ENCODE measurements around the gene DTNA. TPM values are rescaled to one million over a fixed set of nuclear protein-coding genes. Genes with fewer than 3 reads are reported as not detected.

Gene DTNA
- total RNA-seq, 2 donors from 2014 or later = 114 to 197 TPM

DNA sequence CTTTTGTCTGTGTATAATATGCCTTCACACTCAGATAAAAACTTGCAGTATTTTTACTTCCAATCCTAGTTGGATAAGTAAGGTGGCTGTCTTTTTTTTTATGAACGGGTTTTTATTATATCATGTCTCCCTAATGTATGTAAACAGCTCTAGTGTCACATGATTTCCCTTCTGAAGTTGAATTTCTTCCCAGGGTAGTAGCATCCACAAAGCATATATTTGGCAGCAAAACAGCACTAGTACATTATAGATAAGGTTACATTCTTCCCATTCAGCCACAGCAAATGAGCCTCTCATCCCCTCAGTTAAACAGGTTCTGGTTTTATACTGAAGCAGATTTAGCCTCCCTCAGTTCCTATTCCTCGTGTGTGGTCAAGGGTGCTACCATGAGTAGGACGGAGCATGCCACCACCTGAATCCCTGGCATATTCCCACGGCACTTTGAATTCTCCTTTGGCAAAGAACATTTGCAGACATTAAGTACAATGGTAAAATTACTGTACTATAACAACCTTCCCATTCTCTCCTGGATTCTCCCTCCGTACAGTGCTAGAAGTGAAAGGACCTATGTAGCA is 15.4 kb upstream of the DTNA start:
- no peaks in the 10 kb centered on the region for H3K27me3 ChIP-seq
- H3K36me3 ChIP-seq = no peaks in the 10 kb centered on the region
- TF ChIP-seq, protein P1, sequence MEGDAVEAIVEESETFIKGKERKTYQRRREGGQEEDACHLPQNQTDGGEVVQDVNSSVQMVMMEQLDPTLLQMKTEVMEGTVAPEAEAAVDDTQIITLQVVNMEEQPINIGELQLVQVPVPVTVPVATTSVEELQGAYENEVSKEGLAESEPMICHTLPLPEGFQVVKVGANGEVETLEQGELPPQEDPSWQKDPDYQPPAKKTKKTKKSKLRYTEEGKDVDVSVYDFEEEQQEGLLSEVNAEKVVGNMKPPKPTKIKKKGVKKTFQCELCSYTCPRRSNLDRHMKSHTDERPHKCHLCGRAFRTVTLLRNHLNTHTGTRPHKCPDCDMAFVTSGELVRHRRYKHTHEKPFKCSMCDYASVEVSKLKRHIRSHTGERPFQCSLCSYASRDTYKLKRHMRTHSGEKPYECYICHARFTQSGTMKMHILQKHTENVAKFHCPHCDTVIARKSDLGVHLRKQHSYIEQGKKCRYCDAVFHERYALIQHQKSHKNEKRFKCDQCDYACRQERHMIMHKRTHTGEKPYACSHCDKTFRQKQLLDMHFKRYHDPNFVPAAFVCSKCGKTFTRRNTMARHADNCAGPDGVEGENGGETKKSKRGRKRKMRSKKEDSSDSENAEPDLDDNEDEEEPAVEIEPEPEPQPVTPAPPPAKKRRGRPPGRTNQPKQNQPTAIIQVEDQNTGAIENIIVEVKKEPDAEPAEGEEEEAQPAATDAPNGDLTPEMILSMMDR (IDR thresholded peaks at IDR 0.05) = no peak
- DNase-seq (ENCODE audit: low spot score) = no peak
- H3K4me1 ChIP-seq = peaks cover 0 to 12% of the 10 kb centered on the region in 2 donors
- H3K27ac ChIP-seq = no peak overlapping the region
- no peak overlapping the region for H3K4me3 ChIP-seq
- H3K9me3 ChIP-seq = no peaks in the 10 kb centered on the region

DNA sequence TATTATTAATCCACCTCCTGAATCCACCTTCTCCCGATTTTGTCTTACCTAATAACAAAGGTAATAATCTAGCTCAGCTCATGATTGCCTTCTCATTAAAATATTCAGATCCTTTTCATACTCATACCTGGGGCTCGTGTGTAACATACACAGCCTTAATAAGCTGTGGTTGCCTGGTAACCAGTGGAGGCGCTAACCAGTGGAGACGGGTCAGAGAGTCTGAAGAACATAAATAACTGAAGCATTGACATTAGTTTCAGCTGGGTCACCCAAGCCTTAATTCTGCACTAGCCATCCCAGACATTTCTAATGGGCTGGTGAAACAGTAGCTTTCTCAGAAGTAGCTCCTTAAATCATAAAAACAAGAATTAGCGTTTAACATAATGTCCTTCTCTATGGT is 14.8 kb upstream of the DTNA start:
- TF ChIP-seq, protein P1 (IDR thresholded peaks at IDR 0.05) = no peak
- H3K27ac ChIP-seq = no peak overlapping the region

GRCh38 chr18:34696671-34697070 is 13.4 kb upstream of the DTNA start:
- Histone ChIP-seq H3K9me3 (no peaks in the 10 kb centered on the region), H3K27ac (no peak overlapping the region), H3K4me3 (no peak overlapping the region), H3K36me3 (no peaks in the 10 kb centered on the region), H3K4me1 (peaks cover 0 to 12% of the 10 kb centered on the region in 2 donors), H3K27me3 (no peaks in the 10 kb centered on the region)
- DNase-seq (ENCODE audit: low spot score) = no peak
- TF ChIP-seq, protein P1 (IDR thresholded peaks at IDR 0.05) = no peak

More for the DNA sequence above, 14.8 kb upstream of the DTNA start:
- H3K9me3 ChIP-seq = no peaks in the 10 kb centered on the region
- DNase-seq (ENCODE audit: low spot score) = no peak
- H3K36me3 ChIP-seq = no peaks in the 10 kb centered on the region
- H3K4me1 ChIP-seq = peaks cover 0 to 12% of the 10 kb centered on the region in 2 donors
- H3K27me3 ChIP-seq = no peaks in the 10 kb centered on the region
- no peak overlapping the region for H3K4me3 ChIP-seq

- no peaks in the 10 kb centered on the region for H3K27me3 ChIP-seq
- H3K36me3 ChIP-seq = no peaks in the 10 kb centered on the region
- no peak overlapping the region for H3K27ac ChIP-seq
- peaks cover 0 to 8% of the 10 kb centered on the region in 2 donors for H3K4me1 ChIP-seq
- no peak for DNase-seq (ENCODE audit: low spot score)
- TF ChIP-seq, protein P1 (IDR thresholded peaks at IDR 0.05) = no peak
- H3K4me3 ChIP-seq = no peak overlapping the region
- no peaks in the 10 kb centered on the region for H3K9me3 ChIP-seq
Observed at GRCh38 chr18:34697233-34697632, 12.9 kb upstream of the DTNA start.

- no peak overlapping the region for H3K4me3 ChIP-seq
- no peaks in the 10 kb centered on the region for H3K36me3 ChIP-seq
- TF ChIP-seq, protein P1 (IDR thresholded peaks at IDR 0.05) = no peak
- no peak overlapping the region for H3K27ac ChIP-seq
- no peaks in the 10 kb centered on the region for H3K9me3 ChIP-seq
- no peaks in the 10 kb centered on the region for H3K27me3 ChIP-seq
- DNase-seq (ENCODE audit: low spot score) = no peak
- peaks cover 0 to 7% of the 10 kb centered on the region in 2 donors for H3K4me1 ChIP-seq
Observed at GRCh38 chr18:34697891-34698290, 12.2 kb upstream of the DTNA start.

GRCh38 chr18:34701911-34702310 is 8.2 kb upstream of the DTNA start:
- no peaks in the 10 kb centered on the region for H3K27me3 ChIP-seq
- no peaks in the 10 kb centered on the region for H3K9me3 ChIP-seq
- no peak overlapping the region for H3K4me3 ChIP-seq
- TF ChIP-seq, protein P1 (IDR thresholded peaks at IDR 0.05) = no peak
- no peak for DNase-seq (ENCODE audit: low spot score)
- peaks cover 0 to 2% of the 10 kb centered on the region in 2 donors for H3K4me1 ChIP-seq
- no peaks in the 10 kb centered on the region for H3K36me3 ChIP-seq
- H3K27ac ChIP-seq = no peak overlapping the region

Measured in right atrium auricular region (tissue), 2 donors.